OCI-LY7 (cell line): ENCODE measurements around the gene PTGR1. TPM values are rescaled to one million over a fixed set of nuclear protein-coding genes. Genes with fewer than 3 reads are reported as not detected.

Source experiments
- BruUV-seq: library from RNA; stranded (reverse); fragments of 400-500 nt; replicated peaks from 2 replicates; lab custom pipeline; 2021; lab: Mats Ljungman, UMichigan
- CTCF ChIA-PET: fragments of 300-600 bp; sonication (Branson Sonifier 250); formaldehyde crosslinking; loops from one replicate; lab custom pipeline; 2022; ENCODE audit warnings: antibody characterized with exemption; ENCODE audit not compliant: unreplicated experiment; lab: Charles Lee
- POLR2A ChIA-PET: fragments of 300-600 bp; sonication (Branson Sonifier 250); formaldehyde crosslinking; loops from one replicate; lab custom pipeline; 2022; ENCODE audit warnings: antibody characterized with exemption; lab: Charles Lee
- DNase-seq: peaks from one replicate; pipeline ENCODE4 v3.0.0-alpha.2; 2015; ENCODE audit warnings: low spot score
- H2AFZ ChIP-seq: fragments of 200-600 bp; sonication (generic), shearing (Covaris generic); 2 replicates; pipeline ENCODE4 v1.6.1; 2014; ENCODE audit warnings: mild to moderate bottlenecking, antibody characterized with exemption, low read length, moderate library complexity
- H3K27ac ChIP-seq: fragments of 200-600 bp; sonication (generic); 2 replicates; pipeline ENCODE4 v1.5.1; 2014; ENCODE audit warnings: mixed run types, low read depth, mild to moderate bottlenecking, moderate library complexity, low read length, inconsistent platforms; ENCODE audit not compliant: poor library complexity, severe bottlenecking
- H3K36me3 ChIP-seq: fragments of 200-600 bp; sonication (generic); 2 replicates; pipeline ENCODE4 v1.6.1; 2014; ENCODE audit warnings: mild to moderate bottlenecking, antibody characterized with exemption, low read length, moderate library complexity, mixed read lengths; ENCODE audit not compliant: insufficient read depth
- H3K4me1 ChIP-seq: fragments of 200-600 bp; sonication (generic); 2 replicates; pipeline ENCODE4 v1.5.1; 2014; ENCODE audit warnings: mild to moderate bottlenecking, low read length; ENCODE audit not compliant: insufficient read depth, poor library complexity, severe bottlenecking
- H3K4me2 ChIP-seq: fragments of 200-600 bp; sonication (generic); 2 replicates; pipeline ENCODE4 v1.6.1; 2014; ENCODE audit warnings: mild to moderate bottlenecking, low read length
- H3K4me3 ChIP-seq: fragments of 200-600 bp; sonication (generic); 2 replicates; pipeline ENCODE4 v1.5.1; 2014; ENCODE audit warnings: mild to moderate bottlenecking, low read depth, low read length; ENCODE audit not compliant: poor library complexity, severe bottlenecking
- H3K79me2 ChIP-seq: fragments of 200-600 bp; sonication (generic); 2 replicates; pipeline ENCODE4 v1.6.1; 2016; ENCODE audit warnings: low read depth, mild to moderate bottlenecking, low read length, moderate library complexity, mixed read lengths; ENCODE audit not compliant: insufficient read depth
- H3K9me2 ChIP-seq: fragments of 200-600 bp; sonication (generic); 2 replicates; pipeline ENCODE4 v1.6.1; 2016; ENCODE audit warnings: mild to moderate bottlenecking, low read length, mixed read lengths; ENCODE audit not compliant: insufficient read depth
- H3K9me3 ChIP-seq: fragments of 200-600 bp; sonication (generic); 2 replicates; pipeline ENCODE4 v1.6.1; 2014; ENCODE audit warnings: mild to moderate bottlenecking, mixed run types, low read length, mixed read lengths
- H4K20me1 ChIP-seq: fragments of 200-600 bp; sonication (generic); 2 replicates; pipeline ENCODE4 v1.6.1; 2014; ENCODE audit warnings: mild to moderate bottlenecking, antibody characterized with exemption, low read length, moderate library complexity, mixed read lengths; ENCODE audit not compliant: insufficient read depth
- EZH2phosphoT487 ChIP-seq: fragments of 200-600 bp; sonication (generic); IDR thresholded peaks from 2 replicates; pipeline ENCODE4 v1.6.1; 2018; ENCODE audit warnings: low read depth, borderline replicate concordance, mild to moderate bottlenecking, mixed run types, antibody characterized with exemption, low read length, moderate library complexity, mixed read lengths
- intact Hi-C: fragments of 100-400 bp; cut with micrococcal nuclease; formaldehyde crosslinking; loops from one replicate; pipeline ENCODE4 v1.10.0; 2022; ENCODE audit not compliant: unreplicated experiment
- total RNA-seq, 2 experiments: library from RNA; depleted of rRNA in 1 of 2; stranded (reverse); fragments of >200 nt in 1 of 2; shearing (Covaris generic) in 1 of 2; gene quantifications; 2 replicates each; pipeline ENCODE4 v1.2.3, GENCODE V29; 2014 to 2022
- TF ChIP-seq, protein P1 (sequence below): fragments of 200-600 bp; sonication (generic); conservative IDR thresholded peaks from 2 replicates; pipeline ENCODE4 v1.5.1; 2014; ENCODE audit warnings: mild to moderate bottlenecking, antibody characterized with exemption, low read length, moderate library complexity, mixed read lengths

The PTGR1 gene
- total RNA-seq, 2 experiments from 2014 or later: not detected

DNA sequence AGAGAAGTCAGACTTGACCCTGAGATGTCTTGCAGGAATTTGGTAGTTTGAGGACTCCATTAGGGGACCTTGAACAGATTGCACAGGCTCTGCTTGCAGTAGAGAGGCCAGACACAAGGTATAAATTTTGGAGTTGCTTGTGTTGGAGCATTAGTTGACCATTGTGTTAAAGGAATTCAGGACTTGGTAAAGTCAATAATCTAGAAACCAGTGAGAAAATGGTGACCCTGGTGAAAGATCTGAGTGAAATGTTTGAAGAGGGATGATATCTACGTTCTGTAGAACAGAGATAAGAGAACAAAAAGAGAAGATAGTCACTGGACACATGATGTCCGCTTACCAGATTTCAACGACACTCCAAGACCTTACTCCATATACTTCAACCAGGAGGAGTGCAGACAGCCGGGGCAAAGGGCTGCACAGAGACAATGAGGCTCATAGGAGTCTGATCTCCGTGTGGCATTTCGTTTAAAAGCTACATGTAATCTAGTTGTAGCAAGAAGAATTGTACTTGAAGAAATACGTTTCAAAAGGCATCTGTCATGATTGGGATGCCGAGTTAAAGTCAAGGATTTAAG is 44.8 kb upstream of the PTGR1 start:
- no TSS peak for BruUV-seq
- no peak for DNase-seq
- CTCF ChIA-PET: no interaction called here
- no peaks in the 10 kb centered on the region for H3K4me1 ChIP-seq
- H3K4me2 ChIP-seq: no peak overlapping the region
- TF ChIP-seq, protein P1, sequence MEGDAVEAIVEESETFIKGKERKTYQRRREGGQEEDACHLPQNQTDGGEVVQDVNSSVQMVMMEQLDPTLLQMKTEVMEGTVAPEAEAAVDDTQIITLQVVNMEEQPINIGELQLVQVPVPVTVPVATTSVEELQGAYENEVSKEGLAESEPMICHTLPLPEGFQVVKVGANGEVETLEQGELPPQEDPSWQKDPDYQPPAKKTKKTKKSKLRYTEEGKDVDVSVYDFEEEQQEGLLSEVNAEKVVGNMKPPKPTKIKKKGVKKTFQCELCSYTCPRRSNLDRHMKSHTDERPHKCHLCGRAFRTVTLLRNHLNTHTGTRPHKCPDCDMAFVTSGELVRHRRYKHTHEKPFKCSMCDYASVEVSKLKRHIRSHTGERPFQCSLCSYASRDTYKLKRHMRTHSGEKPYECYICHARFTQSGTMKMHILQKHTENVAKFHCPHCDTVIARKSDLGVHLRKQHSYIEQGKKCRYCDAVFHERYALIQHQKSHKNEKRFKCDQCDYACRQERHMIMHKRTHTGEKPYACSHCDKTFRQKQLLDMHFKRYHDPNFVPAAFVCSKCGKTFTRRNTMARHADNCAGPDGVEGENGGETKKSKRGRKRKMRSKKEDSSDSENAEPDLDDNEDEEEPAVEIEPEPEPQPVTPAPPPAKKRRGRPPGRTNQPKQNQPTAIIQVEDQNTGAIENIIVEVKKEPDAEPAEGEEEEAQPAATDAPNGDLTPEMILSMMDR: no peak
- TF ChIP-seq EZH2phosphoT487: no peak
- no peaks in the 10 kb centered on the region for H3K9me3 ChIP-seq
- no peak overlapping the region for H3K4me3 ChIP-seq
- intact Hi-C loops: no loop called here
- H3K9me2 ChIP-seq: no peaks in the 10 kb centered on the region
- peaks cover 4% of the 10 kb centered on the region; the same call in 1 of the 2 replicates for H4K20me1 ChIP-seq
- no peak overlapping the region for H3K27ac ChIP-seq
- POLR2A ChIA-PET: interaction anchor here (0.7 kb wide), 1 partner anchor 219 kb away, joined by 4 read pairs; no protein-coding TSS in a partner anchor
- peaks cover 61% of the 10 kb centered on the region for H3K36me3 ChIP-seq
- H2AFZ ChIP-seq: no peak overlapping the region
- H3K79me2 ChIP-seq: peaks cover 11% of the 10 kb centered on the region; the same call in 1 of the 2 replicates

DNA sequence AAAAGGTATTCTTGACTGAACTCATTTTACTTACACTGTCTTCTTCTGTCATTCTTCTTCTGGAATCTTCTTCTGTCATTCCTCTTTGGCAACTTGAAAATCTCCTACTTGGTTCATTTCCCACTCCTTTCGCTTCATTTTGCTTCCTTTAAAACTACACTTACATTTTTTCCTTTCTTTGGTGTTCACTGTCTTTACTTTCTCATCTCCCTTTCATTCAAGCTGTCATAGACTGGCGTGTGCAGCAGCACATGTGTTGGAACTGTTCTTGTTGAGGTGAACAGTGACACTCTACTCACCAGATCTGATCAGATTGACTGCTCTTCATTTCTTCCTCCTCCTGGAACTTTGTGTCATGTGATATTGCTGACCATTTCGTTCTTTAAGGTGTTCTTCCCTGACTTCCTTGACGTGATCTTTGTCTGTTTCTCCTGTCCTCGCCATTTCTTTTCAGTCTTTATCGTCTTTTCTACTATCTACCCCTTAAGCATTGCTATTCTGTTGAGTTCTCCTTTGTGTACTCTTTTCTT is 38.0 kb upstream of the PTGR1 start:
- H3K79me2 ChIP-seq: peaks cover 72% of the 10 kb centered on the region
- H3K27ac ChIP-seq: no peak overlapping the region
- no peak for DNase-seq
- no peak for TF ChIP-seq EZH2phosphoT487
- H3K4me1 ChIP-seq: peaks cover 16% of the 10 kb centered on the region
- CTCF ChIA-PET: no interaction called here
- H3K36me3 ChIP-seq: peaks cover 24% of the 10 kb centered on the region
- no peaks in the 10 kb centered on the region for H3K9me2 ChIP-seq
- peaks cover 11% of the 10 kb centered on the region; the same call in 1 of the 2 replicates for H4K20me1 ChIP-seq
- H3K4me2 ChIP-seq: no peak overlapping the region
- BruUV-seq: no TSS peak
- no peak overlapping the region for H3K4me3 ChIP-seq
- H3K9me3 ChIP-seq: no peaks in the 10 kb centered on the region
- POLR2A ChIA-PET: no interaction called here
- no peak overlapping the region for H2AFZ ChIP-seq
- intact Hi-C loops: no loop called here

DNA sequence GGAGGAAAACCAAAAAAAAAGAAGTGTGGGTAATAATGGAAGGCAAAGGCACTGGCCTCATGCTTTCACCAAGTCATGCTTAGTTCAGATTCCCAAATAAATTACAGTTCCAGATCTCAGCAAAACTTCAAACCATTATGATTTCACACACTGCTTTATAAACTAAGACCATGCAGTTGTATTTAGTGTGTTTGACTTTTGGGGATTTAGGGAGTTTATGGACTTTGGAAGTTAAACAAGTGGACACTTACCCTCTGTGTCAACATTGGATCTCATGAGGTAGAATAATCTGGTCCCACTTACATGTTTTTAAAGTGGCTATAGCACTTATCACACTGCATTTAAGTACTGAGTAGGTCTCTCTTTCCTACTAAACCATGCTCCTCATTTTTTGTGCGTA is 35.4 kb upstream of the PTGR1 start:
- H3K36me3 ChIP-seq: peaks cover 24% of the 10 kb centered on the region
- H3K4me2 ChIP-seq: no peak overlapping the region
- H3K27ac ChIP-seq: no peak overlapping the region
- no peak overlapping the region for H2AFZ ChIP-seq
- intact Hi-C loops: no loop called here
- no TSS peak for BruUV-seq
- H3K4me1 ChIP-seq: peaks cover 26% of the 10 kb centered on the region
- no peaks in the 10 kb centered on the region for H3K9me2 ChIP-seq
- H3K9me3 ChIP-seq: no peaks in the 10 kb centered on the region
- H3K4me3 ChIP-seq: no peak overlapping the region
- ChIA-PET CTCF (no interaction called here), POLR2A (no interaction called here)
- peaks cover 14% of the 10 kb centered on the region; the same call in 1 of the 2 replicates for H4K20me1 ChIP-seq
- peaks cover 81% of the 10 kb centered on the region for H3K79me2 ChIP-seq
- no peak for DNase-seq
- TF ChIP-seq EZH2phosphoT487: no peak
- TF ChIP-seq, protein P1: no peak
